Measurements from ENCODE around the gene HMGXB3.

DNA sequence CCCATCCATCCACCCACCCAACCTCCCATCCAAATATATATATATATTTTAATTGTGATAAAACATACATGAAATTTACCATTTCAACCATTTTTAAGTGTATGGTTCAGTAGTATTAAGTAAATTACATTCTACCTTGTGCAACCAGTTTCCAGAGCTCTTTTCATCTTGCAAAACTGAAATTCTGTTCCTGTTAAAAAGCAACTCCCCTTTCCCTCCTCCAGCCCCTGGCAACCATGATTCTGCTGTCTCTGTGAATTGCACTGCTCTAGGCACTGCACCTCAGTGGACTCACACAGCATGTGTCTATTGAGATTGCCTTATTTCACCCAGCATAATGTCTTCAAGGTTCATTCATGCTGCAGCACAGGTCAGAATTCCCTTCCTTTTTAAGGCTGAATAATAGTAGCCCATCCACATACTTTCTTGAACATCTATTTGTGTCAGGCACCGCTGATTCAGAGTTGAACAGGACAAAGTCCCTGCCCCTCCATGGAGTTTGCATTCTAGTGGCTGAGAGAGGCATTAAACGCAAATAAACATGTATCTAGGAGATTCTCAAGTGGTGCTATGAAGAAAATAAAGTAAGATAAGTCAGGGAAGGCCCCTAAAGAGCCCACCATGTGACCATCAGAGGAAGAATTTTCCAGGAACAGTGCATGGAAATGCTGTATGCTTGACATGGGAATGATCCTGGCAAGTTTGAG lies 61.8 kb downstream of the HMGXB3 start:
- TF ChIP-seq ZNF70 (CRISPR knock-in tag; IDR thresholded peaks at IDR 0.05) (no peak), ARNTL (CRISPR knock-in tag; IDR thresholded peaks at IDR 0.05; ENCODE audit: borderline replicate concordance, low read depth) (no peak)
